ACC112 (cell line): Measurements from ENCODE around the gene HNRNPU.
"Not testable (repeated sequence)": the region's sequence is repeated elsewhere in the genome, so short reads cannot be mapped to it uniquely, and the experiment has no call there.

Source experiments
- H2AFZ ChIP-seq: fragments of 200-600 bp; sonication (generic); one replicate; pipeline ENCODE4 v1.6.0; 2017; ENCODE audit warnings: antibody characterized with exemption, low read length; ENCODE audit not compliant: unreplicated experiment
- H3K27ac ChIP-seq: fragments of 200-600 bp; sonication (generic); 2 replicates; pipeline ENCODE4 v1.5.1; 2014; ENCODE audit warnings: low read depth, mild to moderate bottlenecking, antibody characterized with exemption, low read length, moderate library complexity
- H3K27me3 ChIP-seq: fragments of 200-600 bp; sonication (generic); 2 replicates; pipeline ENCODE4 v1.6.1; 2014; ENCODE audit warnings: mild to moderate bottlenecking, antibody characterized with exemption, low read length, moderate library complexity, mixed read lengths; ENCODE audit not compliant: insufficient read depth
- H3K36me3 ChIP-seq: fragments of 200-600 bp; sonication (generic); 2 replicates; pipeline ENCODE4 v1.6.1; 2016; ENCODE audit warnings: mild to moderate bottlenecking, antibody characterized with exemption, low read length, moderate library complexity, mixed read lengths; ENCODE audit not compliant: insufficient read depth
- H3K4me1 ChIP-seq: fragments of 200-600 bp; sonication (generic); one replicate; pipeline ENCODE4 v1.6.1; 2016; ENCODE audit warnings: low read length, mixed read lengths; ENCODE audit not compliant: insufficient read depth, unreplicated experiment, control insufficient read depth
- H3K4me3 ChIP-seq: fragments of 200-600 bp; sonication (generic); 2 replicates; pipeline ENCODE4 v1.5.1; 2014; ENCODE audit warnings: mild to moderate bottlenecking, low read depth, low read length
- H3K79me2 ChIP-seq: fragments of 200-600 bp; sonication (generic); one replicate; pipeline ENCODE4 v1.6.0; 2016; ENCODE audit warnings: low read length; ENCODE audit not compliant: control insufficient read depth, unreplicated experiment, insufficient read depth

Gene HNRNPU

DNA sequence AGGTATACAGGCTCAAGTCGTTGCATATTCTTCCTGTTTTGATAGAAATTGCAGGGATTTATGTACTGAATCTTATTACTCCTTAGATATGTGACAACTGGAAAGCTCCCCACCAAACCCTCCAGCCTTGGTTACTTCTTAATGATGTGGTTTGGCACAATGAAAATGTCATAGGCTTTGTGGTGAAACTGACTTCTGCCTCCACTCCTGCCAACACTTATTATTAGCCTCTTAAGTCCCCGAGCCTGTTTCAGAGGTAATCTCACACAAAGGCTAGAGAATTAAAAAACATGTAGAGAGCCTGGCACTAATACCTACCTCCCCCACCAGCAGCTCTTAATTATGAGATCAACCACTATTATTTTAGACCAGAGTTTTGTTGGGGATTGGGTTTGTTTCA lies 24.7 kb downstream of the HNRNPU start:
- H3K36me3 ChIP-seq = peaks cover 50% of the 10 kb centered on the region
- peaks cover 18% of the 10 kb centered on the region for H3K4me1 ChIP-seq
- H3K27ac ChIP-seq = 0 out of 2 replicates have a peak overlapping the region, but pooled peaks have one; percentile 1
- no peak overlapping the region for H3K4me3 ChIP-seq
- peaks cover 63% of the 10 kb centered on the region for H3K79me2 ChIP-seq
- no peak overlapping the region for H2AFZ ChIP-seq
- H3K27me3 ChIP-seq = no peaks in the 10 kb centered on the region

DNA sequence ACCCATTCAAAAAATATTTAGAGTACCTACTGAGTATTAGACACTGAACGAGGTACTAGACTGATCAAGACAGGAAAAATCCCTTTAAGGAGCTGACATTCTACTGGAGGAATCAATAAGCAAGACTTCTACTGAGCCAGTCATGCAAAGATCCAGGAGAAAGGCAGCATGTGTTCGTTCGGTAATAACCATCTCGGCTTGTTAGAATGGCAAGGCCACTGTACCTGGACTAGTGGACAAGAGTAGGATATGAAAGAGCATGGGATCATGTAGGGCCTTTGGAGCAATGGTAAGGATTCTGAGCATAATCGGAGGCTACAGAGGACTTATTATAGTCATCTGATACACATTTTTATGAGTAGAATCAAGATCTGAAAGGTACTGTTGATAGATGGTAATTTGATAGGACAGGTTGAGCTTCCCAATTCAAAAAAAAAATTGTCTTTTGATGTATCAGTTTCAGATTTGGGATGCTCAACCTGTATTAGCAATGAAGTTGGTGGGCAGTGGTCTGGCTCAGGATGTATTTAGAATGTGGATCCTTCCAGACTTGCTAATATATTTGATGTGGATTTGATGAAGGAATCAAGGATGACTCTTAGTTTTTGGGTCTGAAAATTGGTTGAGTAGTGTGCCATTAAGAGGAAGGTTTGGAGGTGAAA lies 26.6 kb downstream of the HNRNPU start:
- peaks cover 14% of the 10 kb centered on the region for H3K4me1 ChIP-seq
- peaks cover 32% of the 10 kb centered on the region for H3K36me3 ChIP-seq
- H2AFZ ChIP-seq = no peak overlapping the region
- H3K27ac ChIP-seq = peak overlapping the region; percentile 99
- peak overlapping the region; percentile 79 for H3K4me3 ChIP-seq
- H3K79me2 ChIP-seq = peaks cover 63% of the 10 kb centered on the region
- H3K27me3 ChIP-seq = no peaks in the 10 kb centered on the region

DNA sequence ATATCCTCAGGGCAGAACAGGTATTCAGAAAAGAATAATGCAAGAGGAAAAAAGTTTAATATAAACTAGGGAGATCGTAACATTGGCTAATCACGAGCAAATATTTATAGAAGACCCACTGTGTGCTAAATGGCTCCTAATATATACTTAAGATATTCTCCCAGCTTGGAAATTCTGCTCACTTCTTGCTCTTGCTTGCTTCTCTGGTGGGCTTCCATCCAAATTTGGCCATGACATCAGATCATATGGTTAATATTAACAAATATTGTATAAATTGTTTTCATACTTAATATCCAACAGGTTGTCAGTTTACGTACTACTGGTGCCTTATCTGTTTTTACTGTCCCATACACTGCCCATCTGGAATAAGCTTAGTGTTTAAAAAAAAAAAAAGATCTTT lies 27.8 kb downstream of the HNRNPU start:
- Histone ChIP-seq H3K4me3 (peak overlapping the region; percentile 79), H3K27ac (peak overlapping the region; percentile 99), H3K27me3 (no peaks in the 10 kb centered on the region), H3K36me3 (peaks cover 21% of the 10 kb centered on the region), H2AFZ (no peak overlapping the region), H3K4me1 (peaks cover 14% of the 10 kb centered on the region), H3K79me2 (peaks cover 57% of the 10 kb centered on the region)

DNA sequence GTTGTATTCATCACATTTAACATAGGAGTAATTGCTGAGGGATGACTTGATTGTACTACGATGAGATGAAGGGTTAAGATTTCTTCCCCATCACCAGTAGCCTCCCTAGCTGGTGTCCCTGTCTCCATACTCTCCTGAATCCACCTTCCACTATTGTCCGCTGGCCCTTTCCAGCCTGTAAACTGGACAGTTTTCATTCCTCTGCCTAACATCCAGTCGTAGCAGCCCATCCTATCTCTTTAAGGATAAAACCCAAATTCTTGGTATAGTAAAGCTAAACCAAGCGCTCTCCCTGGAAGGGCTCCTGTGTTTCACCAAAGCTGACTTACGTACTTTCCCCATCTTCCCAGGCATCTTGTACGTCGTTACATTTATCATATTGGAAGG lies 28.2 kb downstream of the HNRNPU start:
- H3K27ac ChIP-seq = peak overlapping the region; percentile 99
- H3K4me1 ChIP-seq = peaks cover 15% of the 10 kb centered on the region
- no peak overlapping the region for H2AFZ ChIP-seq
- H3K36me3 ChIP-seq = peaks cover 16% of the 10 kb centered on the region
- H3K27me3 ChIP-seq = no peaks in the 10 kb centered on the region
- H3K79me2 ChIP-seq = peaks cover 53% of the 10 kb centered on the region
- peak overlapping the region; percentile 79 for H3K4me3 ChIP-seq

DNA sequence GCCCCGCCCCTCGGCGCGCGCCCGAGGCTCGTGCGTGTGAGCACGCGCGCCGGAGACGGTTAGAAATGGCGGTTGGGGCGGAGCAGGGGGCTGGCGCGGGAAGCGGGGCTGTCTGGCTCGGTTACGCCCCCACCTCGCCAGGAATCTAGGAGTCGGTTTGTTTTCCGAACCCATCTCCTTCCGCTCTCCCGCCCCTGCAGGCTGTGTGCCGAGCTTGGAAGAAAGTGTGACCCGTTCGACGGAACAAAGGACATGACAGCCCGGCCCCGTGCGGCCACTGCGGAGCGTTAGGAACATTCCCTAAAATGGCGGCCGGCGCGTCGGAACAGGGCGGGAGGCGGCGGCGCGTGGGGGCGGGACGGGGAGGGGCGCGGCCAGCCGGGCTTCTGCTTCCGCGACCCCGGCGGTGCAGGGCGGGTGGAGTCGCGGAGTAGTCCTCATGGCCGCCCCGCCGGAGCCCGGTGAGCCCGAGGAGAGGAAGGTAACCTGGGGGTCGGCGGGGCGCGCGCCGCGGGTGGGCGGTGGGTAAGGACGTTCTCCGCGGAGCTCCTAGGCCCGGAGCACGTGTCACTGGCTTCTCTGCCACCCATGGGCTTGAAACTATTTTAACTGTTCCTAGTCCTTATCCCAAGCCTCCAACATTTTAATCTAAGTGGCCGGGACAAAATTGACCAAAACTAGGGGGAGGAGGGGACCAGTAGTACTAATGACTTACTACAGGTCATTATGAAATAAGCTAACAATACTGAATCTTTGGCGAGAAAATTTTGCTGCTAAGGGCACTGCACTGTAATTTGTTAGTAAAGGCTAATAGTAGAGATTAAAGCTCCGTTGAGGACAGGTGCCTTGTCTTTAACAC lies 28.8 kb downstream of the HNRNPU start, which contains the start of gene COX20:
COX20 (plus strand) TSS at position 383 of the 859 bp plus-strand sequence; CDS start at position 440, 57 bp downstream.
- peak within 1 kb of the TSS; percentile 63 for H2AFZ ChIP-seq
- H3K36me3 ChIP-seq = peaks cover 10% of the 10 kb centered on the region
- peaks cover 19% of the 10 kb centered on the region for H3K4me1 ChIP-seq
- H3K79me2 ChIP-seq = peaks cover 47% of the 10 kb centered on the region
- H3K27ac ChIP-seq = peak within 1 kb of the TSS; percentile 99
- no peaks in the 10 kb centered on the region for H3K27me3 ChIP-seq
- peak within 1 kb of the TSS; percentile 79 for H3K4me3 ChIP-seq

DNA sequence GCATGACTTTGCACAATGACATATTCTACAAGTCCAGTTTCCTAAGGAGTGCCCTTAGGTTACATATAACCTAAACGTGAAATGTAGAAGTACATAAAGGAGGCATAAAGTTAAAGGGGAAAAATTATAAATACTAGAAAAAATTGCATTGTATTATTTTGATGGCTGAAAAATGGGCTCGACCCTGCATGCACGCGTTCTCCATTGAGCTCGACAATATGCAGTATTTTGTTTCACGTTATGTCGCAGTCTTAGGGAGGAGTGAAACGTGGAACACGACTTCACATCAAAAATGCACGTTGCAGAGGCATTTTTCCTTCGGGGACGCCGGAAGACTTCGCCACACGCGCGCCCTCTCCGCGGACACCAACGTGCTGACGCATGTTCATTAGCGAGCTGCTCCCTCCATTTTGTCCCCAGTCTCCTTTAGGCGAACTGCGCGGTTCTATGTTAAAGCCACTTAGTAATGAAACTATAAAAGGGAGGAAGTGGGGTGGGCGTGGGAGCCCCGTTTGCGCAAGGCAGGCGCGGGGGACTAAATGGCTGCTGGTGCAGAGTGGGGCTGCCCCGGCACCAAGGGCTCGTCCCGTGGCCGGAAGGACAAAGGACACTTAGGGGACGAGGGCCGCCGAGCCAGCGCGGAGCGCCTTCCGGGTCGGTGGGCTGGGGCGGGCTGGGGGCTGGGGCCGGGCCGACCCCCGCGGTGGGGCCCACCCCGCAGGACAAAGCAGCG lies 29.6 kb downstream of the HNRNPU start:
- Histone ChIP-seq H3K4me1 (peaks cover 23% of the 10 kb centered on the region), H3K27me3 (no peaks in the 10 kb centered on the region), H2AFZ (peak overlapping the region; percentile 63), H3K36me3 (peaks cover 4% of the 10 kb centered on the region; the same call in 1 of the 2 replicates), H3K27ac (peak overlapping the region; percentile 99), H3K79me2 (peaks cover 40% of the 10 kb centered on the region), H3K4me3 (peak overlapping the region; percentile 79)

DNA sequence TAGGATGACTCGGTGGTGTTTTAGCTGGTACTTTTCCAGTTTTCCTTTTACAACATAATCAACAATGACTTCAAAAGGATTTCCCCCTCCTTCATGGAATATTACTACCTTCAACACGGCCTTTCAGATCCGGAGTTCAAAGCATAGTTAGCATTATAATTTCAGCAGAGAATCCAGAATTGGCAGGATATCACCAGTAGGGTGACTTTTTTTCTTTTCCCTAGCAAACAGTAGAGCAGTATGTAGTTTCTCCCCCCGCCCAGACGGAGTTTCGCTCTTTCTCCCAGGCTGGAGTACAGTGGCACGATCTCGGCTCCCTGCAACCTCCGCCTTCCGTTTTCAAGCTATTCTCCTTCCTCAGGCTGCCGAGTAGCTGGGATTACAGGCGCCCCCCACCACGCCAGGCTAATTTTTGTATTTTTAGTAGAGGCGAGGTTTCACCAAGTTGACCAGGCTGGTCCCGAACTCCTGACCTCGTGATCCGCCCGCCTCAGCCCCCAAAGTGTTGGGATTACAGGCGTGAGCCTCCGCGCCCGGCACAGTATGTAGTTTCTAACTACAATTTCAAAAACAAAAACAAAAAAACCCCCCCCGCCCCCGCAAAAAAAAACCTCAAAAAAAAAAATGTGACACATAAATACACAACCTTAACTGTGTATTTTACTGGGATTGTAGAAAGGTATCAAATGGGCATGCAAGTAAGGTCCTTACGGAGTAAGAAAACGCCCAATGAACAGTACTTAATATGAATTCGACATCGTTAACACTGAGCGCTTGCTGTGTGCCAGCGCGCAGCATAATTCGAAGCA lies 30.4 kb downstream of the HNRNPU start:
- peak overlapping the region; percentile 99 for H3K27ac ChIP-seq

DNA sequence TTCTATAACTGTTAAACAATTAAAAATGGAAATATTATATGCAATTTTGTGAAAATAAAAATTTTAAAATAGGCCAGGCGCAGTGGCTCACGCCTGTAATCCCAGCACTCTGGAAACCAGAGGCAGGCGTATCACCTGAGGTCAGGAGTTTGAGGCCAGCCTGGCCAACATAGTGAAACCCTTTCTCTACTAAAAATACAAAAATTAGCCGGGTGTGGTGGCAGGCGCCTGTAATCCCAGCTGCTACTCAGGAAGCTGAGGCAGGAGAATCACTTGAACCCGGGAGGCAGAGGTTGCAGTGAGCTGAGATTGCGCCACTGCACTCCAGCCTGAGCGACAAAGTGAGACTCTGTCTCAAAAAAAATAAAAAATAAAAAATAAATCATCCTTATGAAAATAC lies 31.1 kb downstream of the HNRNPU start:
- H3K4me1 ChIP-seq = peaks cover 20% of the 10 kb centered on the region
- H3K27me3 ChIP-seq, H3K36me3 ChIP-seq: not testable (repeated sequence)
- H3K27ac ChIP-seq = peak overlapping the region; percentile 99
- H3K79me2 ChIP-seq = peaks cover 26% of the 10 kb centered on the region
- H2AFZ ChIP-seq = peak overlapping the region; percentile 54
- H3K4me3 ChIP-seq = peak overlapping the region; percentile 79

More for the DNA sequence above, 30.4 kb downstream of the HNRNPU start:
- peak overlapping the region; percentile 54 for H2AFZ ChIP-seq
- no peaks in the 10 kb centered on the region for H3K36me3 ChIP-seq
- peak overlapping the region; percentile 79 for H3K4me3 ChIP-seq
- H3K79me2 ChIP-seq = peaks cover 33% of the 10 kb centered on the region
- H3K4me1 ChIP-seq = peaks cover 23% of the 10 kb centered on the region
- H3K27me3 ChIP-seq = no peaks in the 10 kb centered on the region

DNA sequence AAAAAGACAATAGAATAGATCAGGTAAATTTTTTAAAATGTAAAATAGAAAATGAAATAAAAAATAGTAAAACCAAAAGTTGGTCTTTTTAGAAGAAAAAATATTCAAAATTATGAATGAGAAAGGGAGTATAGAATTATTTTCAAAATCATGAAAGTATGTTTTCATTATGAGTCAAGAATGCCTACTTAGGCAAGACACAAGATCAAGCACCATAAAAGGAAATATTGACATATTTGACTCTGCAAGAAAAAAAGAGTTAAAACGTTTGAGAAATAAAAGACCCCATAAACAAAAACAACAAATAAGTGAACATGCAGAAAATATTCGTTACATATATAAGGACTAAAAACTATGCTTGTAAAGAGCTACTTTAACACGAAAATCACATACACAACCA lies 33.7 kb downstream of the HNRNPU start:
- no peak overlapping the region for H2AFZ ChIP-seq
- H3K27me3 ChIP-seq = no peaks in the 10 kb centered on the region
- no peak overlapping the region for H3K4me3 ChIP-seq
- peak overlapping the region; percentile 55; the same call in 1 of the 2 replicates for H3K27ac ChIP-seq
- H3K79me2 ChIP-seq = no peaks in the 10 kb centered on the region
- H3K36me3 ChIP-seq = no peaks in the 10 kb centered on the region
- H3K4me1 ChIP-seq = peaks cover 9% of the 10 kb centered on the region

DNA sequence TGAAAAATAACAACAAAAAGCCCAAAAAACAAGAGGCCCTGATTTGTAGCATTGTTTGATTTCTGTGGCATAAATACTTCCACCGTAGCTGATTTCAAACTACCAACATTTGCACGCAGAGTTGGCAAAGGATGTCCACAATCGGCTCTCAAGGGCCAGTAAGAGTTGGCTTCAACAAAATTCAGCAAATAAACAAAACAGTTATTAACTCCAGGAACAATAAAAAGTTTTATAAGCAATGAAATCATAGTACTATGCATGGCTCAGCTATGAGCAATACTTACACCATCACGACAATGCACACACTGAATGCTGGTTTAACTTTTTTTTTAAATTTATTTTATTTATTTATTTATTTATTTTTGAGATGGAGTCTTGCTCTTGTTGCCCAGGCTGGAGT lies 37.6 kb downstream of the HNRNPU start:
- H3K4me1 ChIP-seq = peaks cover 9% of the 10 kb centered on the region
- H3K27ac ChIP-seq = no peak overlapping the region
- H3K79me2 ChIP-seq = no peaks in the 10 kb centered on the region
- H2AFZ ChIP-seq = no peak overlapping the region
- H3K36me3 ChIP-seq = no peaks in the 10 kb centered on the region
- no peaks in the 10 kb centered on the region for H3K27me3 ChIP-seq
- no peak overlapping the region for H3K4me3 ChIP-seq
